GM18502 (cell line): ENCODE measurements around the gene GABPB1.
A peak's percentile ranks its signal among the peaks of the same experiment; 100 is the strongest.
"Not testable (repeated sequence)": the region's sequence is repeated elsewhere in the genome, so short reads cannot be mapped to it uniquely, and the experiment has no call there.

Experiments
- ATAC-seq: cut with Tn5 transposase; IDR thresholded peaks from one replicate; pipeline ENCODE4 v1.9.1; 2021; ENCODE audit warnings: mild to moderate bottlenecking; ENCODE audit not compliant: unreplicated experiment, poor library complexity

The GABPB1 gene

GRCh38 chr15:50354838-50355618 is at the start of gene GABPB1:
Gene GABPB1, minus strand, starts transcription at chr15:50355198. Its CDS starts 45,400 bp downstream, at chr15:50309798.
- peak; percentile 54 for ATAC-seq

- ATAC-seq = not testable (repeated sequence)
Measured at GRCh38 chr15:50391561-50391960, 36.6 kb upstream of the GABPB1 start.

GRCh38 chr15:50390554-50391264 is 35.7 kb upstream of the GABPB1 start:
- ATAC-seq = peak; percentile 81

DNA sequence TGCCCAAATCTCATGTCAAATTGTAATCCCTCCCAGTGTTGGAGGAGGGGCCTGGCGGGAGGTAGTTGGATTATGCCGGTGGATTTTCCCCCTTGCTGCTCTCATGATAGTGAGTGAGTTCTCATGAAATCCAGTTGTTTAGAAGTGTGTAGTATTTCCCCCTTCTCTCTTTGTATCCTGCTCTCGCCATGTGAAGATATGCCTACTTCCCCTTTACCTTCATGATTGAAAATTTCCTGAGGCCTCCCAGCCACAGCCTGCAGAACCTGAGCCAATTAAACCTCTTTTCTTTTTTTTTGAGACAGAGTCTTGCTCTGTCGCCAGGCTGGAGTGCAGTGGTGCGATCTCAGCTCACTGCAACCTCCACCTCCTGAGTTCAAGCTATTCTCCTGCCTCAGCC is 27.4 kb upstream of the GABPB1 start:
- not testable (repeated sequence) for ATAC-seq

DNA sequence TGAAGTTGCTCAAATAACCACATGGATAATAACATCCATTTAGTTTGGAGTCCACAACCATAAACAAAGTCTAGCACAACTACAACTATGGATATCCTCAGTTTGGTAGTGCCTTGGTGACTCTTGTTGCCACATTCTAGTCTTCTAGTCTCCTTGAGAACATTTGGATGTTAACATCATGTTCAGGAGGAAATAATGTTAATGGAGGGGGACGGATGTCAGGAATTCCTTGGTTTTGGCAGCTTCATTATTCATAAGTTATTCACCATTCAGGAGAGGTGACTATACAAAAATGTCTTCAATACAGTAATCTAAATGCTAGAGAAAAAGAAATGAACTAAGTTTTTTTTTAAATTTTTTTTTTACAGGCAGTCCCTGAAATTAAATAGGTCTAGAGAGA is 26.4 kb upstream of the GABPB1 start:
- ATAC-seq = no peak

DNA sequence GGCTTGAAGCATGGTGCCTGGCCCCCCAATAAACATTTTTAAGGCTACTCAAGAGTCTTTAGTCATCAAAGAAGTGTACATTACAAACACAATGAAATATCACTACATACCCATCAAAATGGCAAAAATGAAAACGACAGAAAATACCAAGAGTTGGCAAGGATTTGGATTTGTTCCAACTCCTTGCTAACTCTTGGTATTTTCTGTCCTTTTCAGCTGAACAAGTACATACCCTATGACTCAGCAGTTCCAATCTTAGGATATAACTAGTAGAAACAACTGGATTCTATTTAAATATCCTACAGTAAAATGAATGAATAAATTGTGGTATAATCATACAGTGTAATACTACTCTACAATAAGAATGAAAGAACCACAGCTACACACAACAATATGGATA is 25.1 kb upstream of the GABPB1 start:
- no peak for ATAC-seq

DNA sequence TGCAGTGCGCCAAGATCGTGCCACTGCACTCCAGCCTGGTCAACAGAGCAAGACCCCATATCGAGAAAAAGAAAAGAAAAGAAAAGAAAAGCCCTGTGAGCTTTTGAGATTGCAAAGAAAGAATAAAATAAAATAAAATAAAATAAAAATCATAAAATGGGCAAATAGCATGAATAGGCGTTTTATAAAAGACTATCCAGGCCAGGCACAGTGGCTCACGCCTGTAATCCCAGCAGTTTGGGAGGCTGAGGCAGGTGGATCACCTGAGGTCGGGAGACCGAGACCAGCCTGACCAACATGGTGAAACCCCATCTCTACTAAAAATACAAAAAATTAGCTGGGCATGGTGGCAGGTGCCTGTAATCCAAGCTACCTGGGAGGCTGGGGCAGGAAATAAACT is 24.4 kb upstream of the GABPB1 start:
- ATAC-seq = not testable (repeated sequence)

DNA sequence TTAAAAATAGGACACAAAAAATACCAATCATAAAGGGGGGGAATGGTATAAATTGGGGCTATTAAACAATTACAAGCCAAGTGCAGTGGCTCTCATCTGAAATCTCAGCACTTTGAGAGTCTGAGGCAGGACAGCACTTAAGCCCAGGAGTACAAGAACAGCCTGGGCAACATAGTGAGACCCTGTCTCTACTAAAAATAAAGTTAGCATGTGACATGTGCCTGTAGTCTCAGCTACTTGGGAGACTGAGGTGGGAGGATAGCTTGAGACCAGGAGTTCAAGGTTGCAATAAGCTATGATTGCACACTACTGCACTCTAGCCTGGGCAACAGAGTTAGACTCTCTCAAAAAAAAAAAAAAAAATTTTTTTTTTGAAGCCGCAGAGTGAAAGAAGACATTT is 23.8 kb upstream of the GABPB1 start:
- ATAC-seq = no peak

DNA sequence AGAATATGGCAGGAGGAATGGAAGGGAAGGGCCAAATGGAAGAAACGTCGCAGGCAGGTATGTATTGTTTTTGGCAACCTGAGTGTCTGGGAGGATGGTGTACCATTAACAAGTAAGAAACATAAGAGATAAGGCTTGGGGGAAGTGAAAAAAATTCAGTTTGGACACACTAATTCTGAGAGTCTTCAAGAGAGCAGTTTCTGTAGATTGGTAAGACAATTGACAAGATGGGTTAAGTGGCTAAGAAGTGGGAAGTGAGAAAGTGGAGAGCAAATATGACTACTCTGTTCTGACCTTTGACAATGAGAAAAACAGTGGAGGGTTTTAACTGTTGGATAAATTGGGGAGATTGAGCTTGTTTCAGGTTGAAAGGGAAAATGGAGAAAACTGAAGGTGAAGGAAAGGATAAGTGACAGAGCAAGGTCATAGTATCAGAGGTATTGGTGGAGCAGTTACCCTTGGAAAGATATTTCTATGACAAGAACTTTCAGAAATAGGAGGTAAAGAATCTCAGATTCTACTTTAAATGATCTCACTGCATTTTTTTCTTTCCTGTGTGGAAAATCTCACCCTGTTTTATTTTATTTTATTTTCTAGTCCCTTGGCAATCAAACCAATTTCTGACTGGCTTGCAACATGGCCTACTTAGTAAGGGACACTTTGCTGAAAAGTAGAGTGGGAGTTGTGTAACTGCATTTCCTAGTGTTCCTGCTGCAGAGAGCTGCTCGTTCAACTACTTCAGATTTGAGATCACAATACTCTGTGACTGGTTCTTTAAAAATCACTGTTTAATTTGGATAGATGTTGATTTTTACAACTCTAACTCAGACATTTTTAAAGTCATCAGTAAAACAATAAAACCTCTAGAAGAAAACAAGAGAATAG is 23.1 kb upstream of the GABPB1 start:
- peak; percentile 99 for ATAC-seq

- not testable (repeated sequence) for ATAC-seq
Measured at GRCh38 chr15:50369564-50369963, 14.6 kb upstream of the GABPB1 start.

DNA sequence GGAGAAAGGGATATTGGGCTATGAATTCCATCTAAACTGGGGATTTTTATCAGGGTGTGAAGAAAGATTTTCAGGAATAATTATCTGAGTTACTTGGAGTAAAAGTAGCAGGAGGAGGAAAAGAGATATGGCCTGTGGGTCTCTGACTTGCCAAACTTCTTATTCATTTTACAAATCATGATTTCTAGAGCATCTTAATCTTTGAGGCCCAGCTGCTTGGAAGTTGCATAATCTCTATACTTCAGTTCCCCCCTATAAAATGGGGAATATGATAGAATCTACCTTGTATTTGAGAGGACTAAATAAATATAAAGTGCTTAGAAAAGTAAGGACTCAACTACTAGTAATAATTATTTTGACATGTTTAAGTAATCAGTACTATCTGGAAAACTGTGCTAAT is 11.0 kb upstream of the GABPB1 start:
- no peak for ATAC-seq

DNA sequence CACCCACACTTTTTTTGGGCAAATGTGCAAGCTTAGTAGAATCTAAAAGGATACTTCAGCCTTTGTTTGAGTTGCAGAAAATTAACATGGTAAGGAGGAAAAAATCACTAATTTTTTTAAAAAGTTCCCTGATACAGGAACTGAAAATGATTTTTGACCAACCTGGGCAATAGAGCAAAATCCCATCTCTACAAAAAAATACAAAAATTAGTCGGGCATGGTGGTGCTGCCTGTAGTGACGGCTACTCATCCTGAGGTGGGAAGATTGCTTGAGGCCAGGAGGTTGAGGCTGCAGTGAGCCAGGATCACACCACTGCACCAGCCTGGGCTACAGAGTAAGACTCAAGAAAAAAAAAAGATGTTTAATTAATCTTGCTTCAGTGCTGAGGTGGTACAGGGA is 10.6 kb upstream of the GABPB1 start:
- no peak for ATAC-seq

GRCh38 chr15:50363612-50364011 is 8.6 kb upstream of the GABPB1 start:
- no peak for ATAC-seq

DNA sequence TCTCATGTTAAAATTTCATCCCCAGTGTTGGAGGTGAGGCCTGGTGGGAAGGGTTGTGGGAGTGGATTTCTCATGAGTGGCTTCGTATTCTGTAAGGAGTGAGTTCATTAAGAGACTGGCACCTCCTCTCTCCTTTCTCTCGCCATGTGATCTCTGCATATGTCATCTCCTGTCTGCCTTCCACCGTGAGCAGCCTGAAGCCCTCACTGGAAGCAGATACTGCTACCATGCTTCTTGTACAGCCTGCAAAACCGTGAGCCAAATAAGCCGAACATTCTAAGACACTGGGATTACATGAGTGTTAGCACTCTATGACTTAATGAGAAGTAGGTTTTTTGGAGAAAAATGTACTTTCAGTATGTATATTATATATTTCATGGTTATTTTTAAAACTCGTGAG is 6.8 kb upstream of the GABPB1 start:
- no peak for ATAC-seq

- ATAC-seq = no peak
Measured at GRCh38 chr15:50358845-50359244, 3.8 kb upstream of the GABPB1 start.

DNA sequence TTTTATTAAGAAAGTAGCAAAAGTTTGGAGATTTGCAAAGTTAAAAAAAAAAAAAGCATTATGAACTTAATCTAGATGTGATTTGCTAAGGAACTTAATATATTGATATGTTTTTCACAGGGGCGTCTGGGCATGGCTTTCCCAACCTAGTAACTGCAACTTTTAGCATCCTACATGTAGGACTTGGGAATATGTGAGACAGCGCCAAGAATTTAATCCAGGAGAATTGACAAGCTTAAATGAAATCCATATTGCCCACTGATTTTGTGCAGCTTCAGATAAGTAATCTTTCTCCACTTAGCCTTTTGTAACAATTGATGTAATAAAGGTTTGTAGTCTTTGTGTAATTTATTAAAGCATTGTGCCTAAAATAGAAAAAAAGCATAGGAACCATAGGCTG is 982 bp upstream of the GABPB1 start:
- ATAC-seq = no peak

- no peak for ATAC-seq
Measured at GRCh38 chr15:50355619-50355905, 564 bp upstream of the GABPB1 start.

GRCh38 chr15:50353975-50354837 is 792 bp downstream of the GABPB1 start:
- ATAC-seq = peak; percentile 37

GRCh38 chr15:50353251-50353974 is 1.6 kb downstream of the GABPB1 start:
- ATAC-seq = no peak
